Measurements from ENCODE around the gene DDX42. TPM values are rescaled to one million over a fixed set of nuclear protein-coding genes. Genes with fewer than 3 reads are reported as not detected.
A peak's percentile ranks its signal among the peaks of the same experiment; 100 is the strongest.

DDX42 gene
- total RNA-seq, 1 donor from 2014 or later, result 148 TPM

DNA sequence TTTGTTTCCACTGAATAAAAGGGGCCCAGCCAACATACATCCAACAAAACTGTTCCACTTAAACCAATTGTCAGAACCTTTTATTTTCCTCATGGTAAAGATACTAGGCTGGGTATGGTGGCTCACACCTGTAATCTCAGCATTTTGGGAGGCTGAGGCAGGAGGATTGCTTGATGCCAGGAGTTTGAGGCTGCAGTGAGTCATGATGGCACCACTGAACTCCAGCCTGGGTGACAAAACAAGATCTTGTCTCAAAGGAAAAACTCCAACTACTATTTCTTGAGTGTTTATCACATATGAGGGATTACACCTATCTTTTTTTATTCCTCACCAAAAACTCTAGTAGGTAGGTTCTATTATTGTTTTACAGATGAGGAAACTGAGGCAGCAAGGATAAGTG is 48.6 kb downstream of the DDX42 start:
- Mint-ChIP-seq H3K9me3 (no peaks in the 10 kb centered on the region), H3K36me3 (peaks cover 40% of the 10 kb centered on the region), H3K4me3 (no peak overlapping the region), H3K4me1 (ENCODE audit: unreplicated experiment) (peaks cover 30% of the 10 kb centered on the region), H3K27me3 (no peaks in the 10 kb centered on the region), H3K27ac (no peak overlapping the region)
- TF ChIP-seq, protein P1, sequence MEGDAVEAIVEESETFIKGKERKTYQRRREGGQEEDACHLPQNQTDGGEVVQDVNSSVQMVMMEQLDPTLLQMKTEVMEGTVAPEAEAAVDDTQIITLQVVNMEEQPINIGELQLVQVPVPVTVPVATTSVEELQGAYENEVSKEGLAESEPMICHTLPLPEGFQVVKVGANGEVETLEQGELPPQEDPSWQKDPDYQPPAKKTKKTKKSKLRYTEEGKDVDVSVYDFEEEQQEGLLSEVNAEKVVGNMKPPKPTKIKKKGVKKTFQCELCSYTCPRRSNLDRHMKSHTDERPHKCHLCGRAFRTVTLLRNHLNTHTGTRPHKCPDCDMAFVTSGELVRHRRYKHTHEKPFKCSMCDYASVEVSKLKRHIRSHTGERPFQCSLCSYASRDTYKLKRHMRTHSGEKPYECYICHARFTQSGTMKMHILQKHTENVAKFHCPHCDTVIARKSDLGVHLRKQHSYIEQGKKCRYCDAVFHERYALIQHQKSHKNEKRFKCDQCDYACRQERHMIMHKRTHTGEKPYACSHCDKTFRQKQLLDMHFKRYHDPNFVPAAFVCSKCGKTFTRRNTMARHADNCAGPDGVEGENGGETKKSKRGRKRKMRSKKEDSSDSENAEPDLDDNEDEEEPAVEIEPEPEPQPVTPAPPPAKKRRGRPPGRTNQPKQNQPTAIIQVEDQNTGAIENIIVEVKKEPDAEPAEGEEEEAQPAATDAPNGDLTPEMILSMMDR (conservative IDR thresholded peaks at IDR 0.05), result no peak
- DNase-seq (ENCODE audit: extremely low spot score, unreplicated experiment), result no peak

DNA sequence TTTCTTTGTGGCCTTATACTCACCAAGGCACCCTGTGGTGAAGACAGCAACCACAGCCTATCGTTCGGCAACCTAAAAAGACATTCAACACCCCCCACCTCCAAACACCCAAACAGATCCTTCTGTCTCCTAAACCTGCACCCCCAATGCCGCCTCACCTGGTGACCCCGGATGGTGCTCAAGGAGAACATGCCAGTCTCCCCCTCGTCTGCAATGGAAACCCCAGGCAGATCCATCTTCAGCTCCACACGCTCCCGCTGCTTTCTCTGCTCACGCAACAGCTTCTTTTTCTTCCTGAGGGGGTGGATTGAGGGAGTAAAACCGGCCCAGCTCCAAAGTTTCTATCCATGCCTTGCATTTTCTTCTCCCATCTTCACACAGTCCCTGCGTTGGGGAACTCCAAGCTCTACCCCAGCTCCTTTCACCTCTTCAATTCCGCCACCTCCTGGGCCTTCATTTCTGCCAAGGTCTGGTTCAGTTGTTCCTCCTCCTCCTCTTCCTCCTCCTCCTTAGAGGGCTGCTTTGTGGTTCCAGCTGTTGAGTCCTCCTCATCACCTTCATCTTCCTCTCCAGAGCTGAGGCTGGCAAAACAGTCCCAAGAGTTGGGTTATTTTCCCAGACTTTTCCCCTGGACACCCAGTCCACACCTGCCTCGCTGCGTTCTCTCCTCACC is 49.8 kb downstream of the DDX42 start:
- Mint-ChIP-seq H3K27ac (no peak overlapping the region), H3K9me3 (no peaks in the 10 kb centered on the region), H3K36me3 (peaks cover 33% of the 10 kb centered on the region), H3K4me3 (no peak overlapping the region), H3K27me3 (no peaks in the 10 kb centered on the region), H3K4me1 (ENCODE audit: unreplicated experiment) (peaks cover 37% of the 10 kb centered on the region)
- DNase-seq (ENCODE audit: extremely low spot score, unreplicated experiment), result no peak
- TF ChIP-seq, protein P1 (conservative IDR thresholded peaks at IDR 0.05), result no peak

DNA sequence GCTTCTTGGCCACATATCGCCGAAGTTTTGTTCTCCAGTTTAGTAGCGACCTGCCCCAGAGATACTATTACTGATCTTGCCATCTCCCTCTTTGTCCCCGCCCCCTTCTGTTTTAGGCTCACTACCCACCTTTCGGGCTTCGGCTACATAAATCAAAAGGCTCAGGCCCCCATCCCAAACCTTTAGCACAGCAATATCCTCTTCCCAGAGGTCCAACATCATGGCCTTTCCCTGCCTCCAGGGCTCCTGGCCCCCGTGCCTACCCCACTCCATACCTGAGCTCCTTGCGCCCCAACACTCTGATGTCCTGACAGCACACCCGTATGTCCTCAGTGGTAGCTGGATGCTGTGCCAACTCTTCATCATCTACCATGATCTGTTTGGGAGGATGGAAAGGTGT is 50.4 kb downstream of the DDX42 start:
- no peaks in the 10 kb centered on the region for H3K9me3 Mint-ChIP-seq
- H3K4me1 Mint-ChIP-seq (ENCODE audit: unreplicated experiment), result peaks cover 37% of the 10 kb centered on the region
- H3K27me3 Mint-ChIP-seq, result no peaks in the 10 kb centered on the region
- no peak overlapping the region for H3K4me3 Mint-ChIP-seq
- TF ChIP-seq, protein P1 (conservative IDR thresholded peaks at IDR 0.05), result no peak
- no peak overlapping the region for H3K27ac Mint-ChIP-seq
- H3K36me3 Mint-ChIP-seq, result peaks cover 30% of the 10 kb centered on the region
- DNase-seq (ENCODE audit: extremely low spot score, unreplicated experiment), result no peak

DNA sequence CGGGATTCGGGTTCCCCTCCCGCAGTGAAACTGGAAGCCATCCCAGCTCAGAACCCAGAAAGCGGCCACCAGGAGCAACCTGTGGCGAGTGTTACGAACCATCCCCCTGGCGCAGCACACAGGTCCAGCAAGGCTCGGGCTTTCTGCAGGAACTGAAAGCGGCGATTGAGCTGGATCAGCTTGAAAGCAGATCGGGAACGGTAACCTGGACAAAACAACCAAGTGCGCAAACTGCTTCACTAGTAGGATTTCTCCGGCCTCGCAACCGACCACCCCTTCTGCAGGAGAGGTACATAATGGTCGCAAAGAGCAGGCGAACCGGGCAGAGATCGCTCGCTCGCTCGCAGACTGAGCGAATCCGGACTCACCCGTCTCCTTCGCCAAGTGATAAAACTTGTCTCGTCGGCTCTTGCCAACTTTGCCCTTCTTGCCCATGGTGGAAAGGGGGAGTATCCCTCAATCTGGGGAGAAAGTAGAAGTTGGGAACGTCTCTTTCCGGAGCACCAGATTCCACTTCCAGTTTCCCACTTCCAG is 52.6 kb downstream of the DDX42 start:
- H3K36me3 Mint-ChIP-seq, result peaks cover 43% of the 10 kb centered on the region
- peak overlapping the region; percentile 100 for H3K27ac Mint-ChIP-seq
- peak overlapping the region; percentile 96 for H3K4me3 Mint-ChIP-seq
- DNase-seq (ENCODE audit: extremely low spot score, unreplicated experiment), result no peak
- H3K9me3 Mint-ChIP-seq, result no peaks in the 10 kb centered on the region
- H3K4me1 Mint-ChIP-seq (ENCODE audit: unreplicated experiment), result peaks cover 37% of the 10 kb centered on the region
- H3K27me3 Mint-ChIP-seq, result no peaks in the 10 kb centered on the region
- TF ChIP-seq, protein P1 (conservative IDR thresholded peaks at IDR 0.05), result no peak

DNA sequence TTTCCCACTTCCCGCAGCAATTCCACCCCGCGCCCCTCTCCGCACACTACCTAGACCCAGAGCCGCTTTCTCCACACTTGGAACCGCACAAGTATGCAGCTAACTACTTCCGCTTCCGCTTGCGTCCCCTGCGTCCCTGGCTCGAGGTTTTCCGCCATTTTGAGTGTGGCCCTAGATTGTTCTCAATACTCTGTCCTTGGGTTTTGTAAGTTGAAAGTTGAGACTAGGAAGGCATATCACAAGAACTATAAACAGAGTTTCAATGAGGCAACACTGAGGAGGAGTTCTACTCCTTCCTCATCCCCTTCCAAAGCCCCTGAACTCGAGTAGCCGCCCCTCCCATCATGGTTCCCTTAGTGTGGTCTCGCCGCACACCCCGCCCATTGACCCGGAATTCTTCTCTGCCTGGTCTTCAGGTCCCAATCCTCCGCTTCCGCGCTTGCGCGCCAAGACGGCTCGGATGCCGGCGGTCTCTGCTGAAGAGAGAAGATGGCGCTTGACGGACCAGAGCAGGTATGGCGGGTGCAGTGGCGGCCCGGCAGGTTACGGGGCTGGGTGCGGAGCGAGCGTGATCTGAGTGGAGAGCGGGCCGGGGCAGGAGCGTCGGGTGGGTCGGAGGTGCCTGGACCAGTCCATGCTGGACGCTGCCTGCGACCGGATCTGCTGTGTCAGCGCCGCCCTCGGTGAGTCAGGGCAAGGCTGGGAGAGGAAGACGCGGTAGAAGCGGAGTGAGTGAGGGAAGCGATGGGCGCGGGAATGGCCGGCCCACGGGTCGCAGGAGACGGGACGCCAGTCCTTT is 53.2 kb downstream of the DDX42 start, which contains the start of the genes FTSJ3 and PSMC5:
TSS of gene FTSJ3 (minus strand) at position 662 of the 799 bp plus-strand sequence. CDS start 761 bp downstream, outside the sequence.
TSS of gene PSMC5 (plus strand) at position 430 of the 799 bp plus-strand sequence. CDS start at position 490, 60 bp downstream.
- TF ChIP-seq, protein P1 (conservative IDR thresholded peaks at IDR 0.05), result peak; percentile 73
- no peaks in the 10 kb centered on the region for H3K9me3 Mint-ChIP-seq
- peaks cover 37% of the 10 kb centered on the region for H3K4me1 Mint-ChIP-seq (ENCODE audit: unreplicated experiment)
- DNase-seq (ENCODE audit: extremely low spot score, unreplicated experiment), result peak; percentile 92
- peak within 1 kb of the TSS; percentile 96 for H3K4me3 Mint-ChIP-seq
- peaks cover 42% of the 10 kb centered on the region for H3K36me3 Mint-ChIP-seq
- H3K27ac Mint-ChIP-seq, result peak within 1 kb of the TSS; percentile 100
- H3K27me3 Mint-ChIP-seq, result no peaks in the 10 kb centered on the region
